ENCODE measurements around the gene DDX42.

DDX42 gene, protein sequence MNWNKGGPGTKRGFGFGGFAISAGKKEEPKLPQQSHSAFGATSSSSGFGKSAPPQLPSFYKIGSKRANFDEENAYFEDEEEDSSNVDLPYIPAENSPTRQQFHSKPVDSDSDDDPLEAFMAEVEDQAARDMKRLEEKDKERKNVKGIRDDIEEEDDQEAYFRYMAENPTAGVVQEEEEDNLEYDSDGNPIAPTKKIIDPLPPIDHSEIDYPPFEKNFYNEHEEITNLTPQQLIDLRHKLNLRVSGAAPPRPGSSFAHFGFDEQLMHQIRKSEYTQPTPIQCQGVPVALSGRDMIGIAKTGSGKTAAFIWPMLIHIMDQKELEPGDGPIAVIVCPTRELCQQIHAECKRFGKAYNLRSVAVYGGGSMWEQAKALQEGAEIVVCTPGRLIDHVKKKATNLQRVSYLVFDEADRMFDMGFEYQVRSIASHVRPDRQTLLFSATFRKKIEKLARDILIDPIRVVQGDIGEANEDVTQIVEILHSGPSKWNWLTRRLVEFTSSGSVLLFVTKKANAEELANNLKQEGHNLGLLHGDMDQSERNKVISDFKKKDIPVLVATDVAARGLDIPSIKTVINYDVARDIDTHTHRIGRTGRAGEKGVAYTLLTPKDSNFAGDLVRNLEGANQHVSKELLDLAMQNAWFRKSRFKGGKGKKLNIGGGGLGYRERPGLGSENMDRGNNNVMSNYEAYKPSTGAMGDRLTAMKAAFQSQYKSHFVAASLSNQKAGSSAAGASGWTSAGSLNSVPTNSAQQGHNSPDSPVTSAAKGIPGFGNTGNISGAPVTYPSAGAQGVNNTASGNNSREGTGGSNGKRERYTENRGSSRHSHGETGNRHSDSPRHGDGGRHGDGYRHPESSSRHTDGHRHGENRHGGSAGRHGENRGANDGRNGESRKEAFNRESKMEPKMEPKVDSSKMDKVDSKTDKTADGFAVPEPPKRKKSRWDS

DNA sequence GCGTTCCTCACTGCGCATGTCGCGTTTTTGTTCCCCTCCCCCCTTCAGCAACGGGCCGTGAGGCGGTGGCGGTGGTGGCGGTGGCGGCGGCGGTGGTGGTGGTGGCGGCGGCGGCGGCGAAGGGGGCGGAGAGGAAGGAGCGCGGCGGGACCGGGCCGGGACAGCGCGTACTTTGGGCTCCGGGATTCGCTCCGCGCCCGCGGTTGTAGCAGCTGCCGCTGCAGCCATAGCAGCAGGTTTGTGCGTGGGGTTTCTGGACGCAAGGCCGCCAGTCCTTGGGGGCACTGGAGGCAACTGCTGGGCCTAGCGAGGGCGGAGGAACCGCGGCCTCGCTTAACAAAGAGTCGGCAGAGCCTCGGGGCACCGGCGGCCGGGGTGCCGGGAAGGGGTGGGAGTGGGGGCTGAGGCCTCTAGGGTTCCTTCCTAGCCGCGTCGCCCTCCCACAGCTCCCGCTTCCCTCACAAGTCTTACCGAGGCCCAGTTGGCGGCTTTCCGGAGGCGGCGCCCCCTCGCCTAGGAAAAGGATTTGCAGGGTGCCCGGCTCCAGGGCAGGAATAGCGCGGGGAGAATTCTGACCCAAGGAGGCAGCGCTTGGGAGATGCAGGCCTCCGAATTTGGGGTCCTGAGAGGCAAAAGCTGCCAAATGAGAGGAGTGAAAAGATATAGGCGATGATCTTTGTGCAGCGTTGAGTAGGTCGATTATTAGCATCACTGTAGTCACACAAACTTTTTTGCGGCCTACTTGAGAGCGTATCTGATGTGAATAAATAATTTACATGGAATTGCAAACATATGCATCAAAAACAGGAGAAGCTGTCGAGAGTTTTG is at the start of gene DDX42:
TSS of gene DDX42 (plus strand) at position 30 of the 828 bp plus-strand sequence. CDS start 12,880 bp downstream, outside the sequence.
- no peak for DNase-seq

DNA sequence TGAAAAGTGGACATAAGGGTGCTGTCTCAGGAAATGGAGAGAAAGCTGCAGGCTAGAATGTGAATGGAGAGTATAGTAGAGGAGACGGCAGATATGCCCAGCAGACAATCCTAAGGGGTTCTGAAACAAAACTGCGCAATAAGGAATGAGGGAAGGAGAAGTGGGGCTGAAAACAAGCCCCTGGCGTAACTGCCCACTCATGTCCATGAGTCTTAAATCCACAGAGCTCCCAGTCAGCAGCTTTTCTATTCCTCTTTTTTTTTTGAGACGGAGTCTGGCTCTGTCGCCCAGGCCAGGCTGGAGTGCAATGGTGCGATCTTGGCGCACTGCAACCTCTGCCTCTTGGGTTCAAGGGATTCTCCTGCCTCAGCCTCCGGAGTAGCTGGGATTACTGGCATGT is 38.3 kb upstream of the DDX42 start:
- no peak for DNase-seq

DNA sequence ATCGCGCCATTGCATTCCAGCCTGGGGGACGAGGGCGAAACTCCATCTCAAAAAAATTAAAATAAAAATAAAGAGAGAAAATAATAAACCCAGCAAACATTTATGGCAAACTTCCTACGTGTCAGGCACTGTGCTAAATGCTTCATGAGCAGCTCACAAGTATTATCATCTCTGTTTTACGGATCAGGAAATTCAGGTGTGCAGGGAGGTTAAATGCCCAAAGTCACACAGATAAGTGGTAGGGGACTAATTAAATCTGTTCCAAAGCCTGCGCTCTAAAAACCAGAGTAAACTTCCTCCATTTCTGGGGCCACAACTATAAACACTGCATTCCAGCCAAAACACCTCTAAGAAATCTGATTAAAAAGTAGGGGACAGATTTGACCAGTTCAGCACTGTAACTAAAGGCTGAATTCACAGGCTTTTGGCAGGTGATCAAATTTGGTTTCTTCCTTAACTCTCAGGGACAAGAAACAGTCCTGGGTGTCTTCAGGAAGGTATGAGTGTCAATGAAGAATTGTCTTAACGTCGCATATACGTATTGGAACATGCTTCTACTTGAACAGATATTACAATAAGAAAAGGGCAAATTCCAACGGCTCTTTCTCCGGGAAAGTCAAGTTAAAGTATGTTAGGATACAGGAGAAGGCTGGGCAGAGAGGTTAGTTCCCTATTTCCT is 33.4 kb upstream of the DDX42 start:
- DNase-seq: no peak

DNA sequence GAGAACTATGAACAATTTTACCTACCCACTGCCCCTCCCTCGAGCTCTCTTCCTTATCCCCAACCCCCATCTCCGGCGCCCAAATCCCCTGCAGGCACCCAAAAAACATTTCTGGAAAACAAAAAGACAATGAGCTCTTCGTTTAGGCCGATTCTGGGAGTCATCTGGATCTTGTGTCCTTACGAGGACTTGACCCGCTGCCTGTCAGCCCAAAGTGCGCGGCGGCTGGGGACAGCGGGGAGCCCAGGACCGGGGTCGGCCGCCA is 32.9 kb upstream of the DDX42 start:
- no peak for DNase-seq

DNA sequence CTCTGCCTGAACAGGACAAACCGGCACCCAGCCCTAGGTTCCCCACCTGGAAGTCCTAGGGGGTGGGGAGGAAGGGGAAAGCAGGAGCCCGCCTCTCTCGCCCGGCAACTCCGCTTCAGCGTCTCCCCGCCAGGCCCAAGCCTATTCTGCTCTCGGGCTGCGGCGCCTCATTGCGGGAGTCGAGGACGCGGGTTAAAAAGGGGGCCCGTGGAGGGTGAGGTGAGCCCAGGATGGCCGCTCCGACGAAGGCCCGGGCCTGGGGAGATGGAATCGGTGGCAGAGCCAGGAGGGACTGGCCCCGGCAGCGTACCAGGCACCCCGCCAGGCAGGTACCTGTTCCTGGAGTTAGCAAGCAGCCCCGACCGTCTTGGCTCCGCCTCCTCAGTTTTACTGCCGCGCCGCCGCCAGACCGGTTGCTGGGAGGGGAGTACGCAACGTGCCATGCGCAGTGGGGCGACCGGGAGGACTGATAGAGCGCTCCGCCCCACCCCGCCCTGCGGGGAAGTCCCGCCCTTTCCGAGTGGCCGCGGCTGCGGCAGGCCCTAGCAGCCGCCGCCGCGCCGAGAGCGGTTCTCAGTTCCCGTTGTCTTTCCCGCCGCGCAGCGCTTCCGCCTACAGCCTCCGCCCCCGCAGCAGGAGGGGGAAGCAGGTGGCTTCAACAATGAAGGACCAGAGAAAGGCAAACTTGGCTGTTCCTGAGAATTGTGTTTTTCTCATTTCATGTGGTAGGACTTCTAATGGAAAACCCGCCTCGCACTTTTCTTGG is 32.4 kb upstream of the DDX42 start, which contains the start of gene STRADA:
TSS of gene STRADA (minus strand) at position 392 of the 766 bp plus-strand sequence. CDS start 13,430 bp downstream, outside the sequence.
- peak; percentile 99 for DNase-seq

DNA sequence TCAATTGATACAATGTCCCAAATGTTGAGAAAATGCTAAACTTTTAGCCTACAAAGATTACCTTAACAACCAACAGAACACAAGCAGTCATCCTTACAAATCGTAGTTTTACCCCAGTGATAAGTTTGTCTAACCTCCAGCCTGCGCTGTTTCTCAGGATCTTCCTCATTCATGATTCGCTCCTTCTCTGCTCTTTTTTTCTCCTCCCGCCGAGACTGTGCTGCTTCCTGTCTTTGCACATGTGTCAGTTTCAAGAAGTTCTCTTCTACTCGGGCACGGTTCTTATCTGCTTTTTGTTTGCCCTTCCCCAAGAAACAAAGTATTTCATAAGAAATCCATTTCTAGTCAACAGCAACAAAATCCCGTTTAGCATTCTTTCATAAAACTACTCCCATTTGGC is 22.2 kb upstream of the DDX42 start:
- DNase-seq: no peak

DNA sequence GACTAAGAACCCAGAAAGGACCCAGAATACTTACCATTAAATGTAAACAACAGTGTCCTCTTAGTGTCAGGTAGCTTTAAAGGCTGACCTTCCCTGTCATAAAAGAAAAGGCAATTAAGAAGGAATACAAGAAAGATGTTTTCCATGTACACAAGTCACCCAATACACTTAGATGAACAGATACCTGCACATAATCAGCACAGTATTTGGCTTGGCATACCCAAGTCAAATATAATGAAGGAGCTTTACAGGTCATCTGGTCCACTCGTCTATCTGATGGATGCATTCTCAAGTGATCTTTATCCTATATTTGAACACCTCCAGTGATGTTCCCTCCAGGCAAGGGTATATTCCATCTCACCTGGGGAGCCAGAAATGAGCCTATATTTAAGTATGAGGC is 21.3 kb upstream of the DDX42 start:
- DNase-seq: no peak

DNA sequence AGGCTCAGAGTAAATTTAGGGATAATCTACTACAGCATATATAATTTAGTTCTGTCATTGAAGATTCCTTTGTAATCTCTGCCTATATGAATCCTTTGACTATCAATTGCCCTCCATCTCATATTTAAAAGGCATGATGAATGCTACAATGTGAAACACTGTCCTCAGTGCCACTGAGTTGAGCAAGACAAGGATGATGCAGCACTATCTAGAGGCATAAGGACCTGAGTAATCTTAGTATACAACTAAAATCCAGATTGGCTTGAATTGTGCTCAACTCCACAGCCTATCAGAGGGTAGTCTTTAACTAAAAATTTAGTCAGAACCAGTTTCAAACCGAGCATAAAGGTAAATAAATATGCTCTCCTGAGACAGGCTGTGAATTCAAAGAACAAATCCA is 20.8 kb upstream of the DDX42 start:
- no peak for DNase-seq

DNA sequence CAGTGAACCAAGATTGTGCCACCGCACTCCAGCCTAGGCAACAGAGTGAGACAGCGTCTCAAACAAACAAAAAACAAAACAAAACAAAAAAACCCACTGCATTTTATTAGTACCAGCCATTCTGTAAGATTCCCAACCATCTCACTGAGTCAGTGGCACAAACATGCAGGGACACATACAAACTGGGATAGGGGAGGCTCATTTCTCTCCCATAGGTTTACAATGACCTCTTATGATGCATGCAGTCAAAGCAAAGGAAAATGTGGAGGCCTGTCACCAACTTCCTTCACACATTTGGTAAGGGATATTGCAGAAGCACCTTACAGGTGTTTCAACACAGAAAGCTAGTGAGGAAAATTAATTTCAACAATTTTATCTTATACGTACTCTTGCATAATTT is 19.9 kb upstream of the DDX42 start:
- DNase-seq: no peak

DNA sequence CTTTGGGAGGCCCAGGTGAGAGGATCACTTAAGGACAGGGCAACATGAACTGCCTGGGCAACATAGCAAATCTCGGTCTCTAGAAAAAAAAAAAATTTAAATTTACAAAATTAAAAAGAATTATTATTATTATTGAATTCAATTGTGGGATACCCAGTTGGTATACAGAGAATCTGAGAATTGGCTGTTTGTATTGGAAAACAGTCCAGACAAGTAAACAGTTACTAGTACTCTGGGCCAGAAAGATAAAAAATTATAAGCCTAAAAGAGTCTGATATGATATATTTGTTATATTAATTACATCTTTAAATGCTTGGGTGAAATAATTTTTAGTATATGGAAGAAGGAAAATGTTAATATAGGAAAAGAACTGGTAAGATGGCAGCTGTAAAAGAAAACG is 15.5 kb upstream of the DDX42 start:
- no peak for DNase-seq

DNA sequence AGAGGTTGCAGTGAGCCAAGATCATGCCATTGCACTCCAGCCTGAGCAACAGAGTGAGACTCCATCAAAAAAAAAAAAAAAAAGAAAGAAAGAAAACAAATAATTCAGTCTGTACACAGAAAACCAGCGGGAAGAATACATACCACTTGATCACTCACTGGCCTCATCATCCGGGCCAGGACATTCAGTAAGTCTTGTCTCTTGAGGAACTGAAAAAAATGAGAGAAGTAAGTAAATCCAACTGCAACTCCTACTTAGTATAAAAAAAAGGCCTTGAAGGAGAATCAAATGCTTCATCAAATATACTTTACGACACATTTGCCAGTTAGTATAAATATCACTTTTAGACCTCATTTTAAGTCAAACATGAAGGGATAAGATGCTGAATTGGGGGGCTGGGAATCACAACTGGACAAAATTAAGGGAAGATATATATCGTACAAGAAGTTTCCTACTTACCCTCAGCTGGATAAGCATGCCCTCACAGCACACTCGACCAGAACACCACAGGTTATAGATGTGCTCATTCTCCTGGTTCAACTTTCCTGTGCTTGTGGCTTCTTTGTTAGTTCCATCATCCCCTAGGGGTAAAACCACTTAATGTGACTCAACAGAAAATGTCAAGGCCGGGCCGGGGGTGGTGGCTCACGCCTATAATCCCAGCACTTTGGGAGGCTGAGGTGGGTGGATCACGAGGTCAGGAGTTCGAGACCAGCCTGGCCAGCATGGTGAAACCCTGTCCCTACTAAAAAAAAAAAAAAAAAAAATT is 13.0 kb upstream of the DDX42 start:
- DNase-seq: no peak

DNA sequence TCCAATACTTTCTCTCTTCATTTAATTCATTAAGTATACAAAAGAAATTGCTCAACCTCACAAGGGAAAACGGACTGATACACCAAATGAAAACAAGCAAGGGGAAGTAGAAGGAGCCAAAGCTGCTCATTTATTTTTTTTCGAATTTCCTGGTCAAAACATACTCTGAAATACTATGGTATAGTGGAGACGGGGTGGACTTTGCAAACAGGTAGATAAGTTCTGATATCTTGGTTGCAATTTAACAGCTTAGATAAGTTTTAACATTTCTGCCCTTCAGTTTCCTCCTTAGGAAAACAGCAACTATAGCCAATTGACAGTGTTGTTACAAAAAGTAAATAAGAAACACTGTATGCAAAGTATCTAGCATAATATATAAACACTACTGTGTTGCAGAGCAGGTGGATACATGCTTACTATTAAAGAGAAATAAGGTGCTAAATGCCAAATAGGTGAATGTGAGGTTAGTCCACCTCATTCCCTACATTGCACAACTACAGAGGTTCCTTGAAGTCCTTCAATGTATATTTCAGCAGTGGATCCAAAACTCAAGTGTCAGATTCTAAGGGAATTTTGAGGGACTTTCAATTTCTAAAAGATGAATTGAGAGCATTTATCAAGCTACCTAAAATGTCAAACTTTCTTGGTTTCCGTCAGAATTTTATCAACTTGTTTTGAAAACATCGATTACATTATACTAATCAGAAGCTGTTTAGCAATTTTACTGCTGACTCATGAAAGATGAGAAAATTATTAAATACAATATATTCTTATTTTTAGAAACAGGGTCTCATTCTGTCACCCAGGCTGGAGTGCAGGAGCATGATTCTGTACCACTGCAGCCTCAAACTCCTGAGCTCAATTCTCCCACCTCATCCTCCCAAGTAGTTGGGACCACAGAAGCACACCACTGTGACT is 11.6 kb upstream of the DDX42 start:
- no peak for DNase-seq

DNA sequence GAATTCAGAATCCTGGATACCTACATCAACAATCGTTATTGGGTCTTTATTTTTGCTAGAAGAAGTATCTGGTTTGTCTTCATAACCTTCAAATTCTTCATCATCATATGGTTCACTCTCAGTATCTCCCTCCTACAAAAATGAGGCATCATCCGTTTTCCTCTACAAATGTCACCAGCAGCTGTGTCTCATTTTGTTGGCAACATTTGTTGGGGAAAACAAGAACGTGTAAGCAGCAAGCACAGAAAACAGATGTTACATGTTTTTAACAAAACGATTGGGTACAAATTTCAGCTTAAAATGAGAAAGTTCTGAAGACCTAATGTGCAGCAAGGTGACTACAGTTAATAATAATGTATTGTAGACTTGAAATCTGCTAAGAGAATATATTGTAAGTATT is 9.3 kb upstream of the DDX42 start:
- DNase-seq: no peak

DNA sequence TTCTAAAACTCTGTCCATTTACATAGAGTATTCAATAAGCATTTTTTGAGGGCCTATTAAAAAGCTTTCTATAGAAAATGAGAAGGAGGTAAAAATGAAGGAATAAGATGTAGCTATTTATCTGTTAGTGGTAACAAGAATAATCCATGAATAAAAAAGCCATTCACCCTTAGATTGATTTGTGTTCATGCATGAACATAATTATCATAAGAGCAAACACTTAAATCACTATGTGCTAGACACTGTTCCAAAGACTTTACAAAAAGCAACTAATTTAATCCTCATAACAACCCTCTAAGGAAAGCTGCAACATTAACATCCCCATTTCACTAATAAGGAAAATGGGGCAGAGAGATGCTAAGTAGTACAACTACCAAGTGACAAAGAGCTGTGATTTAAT is 7.2 kb upstream of the DDX42 start:
- no peak for DNase-seq

DNA sequence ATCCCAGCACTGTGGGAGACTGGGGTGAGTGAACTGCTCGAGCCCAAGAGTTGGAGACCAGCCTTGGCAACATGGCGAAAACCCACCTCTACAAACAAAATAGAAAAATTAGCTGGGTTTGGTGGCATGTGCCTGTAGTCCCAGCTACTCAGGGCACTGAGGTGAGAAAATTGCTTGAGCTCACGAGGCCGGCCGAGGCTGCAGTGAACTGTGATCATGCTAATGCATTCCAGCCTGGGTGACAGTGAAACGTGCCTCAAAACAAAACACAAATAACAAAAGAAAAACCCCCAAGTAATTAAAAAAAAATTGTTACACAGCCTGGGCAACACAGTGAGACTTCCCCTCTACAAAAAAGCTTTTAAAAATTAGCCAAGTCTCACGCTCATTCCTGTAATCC is 5.5 kb upstream of the DDX42 start:
- DNase-seq: no peak

DNA sequence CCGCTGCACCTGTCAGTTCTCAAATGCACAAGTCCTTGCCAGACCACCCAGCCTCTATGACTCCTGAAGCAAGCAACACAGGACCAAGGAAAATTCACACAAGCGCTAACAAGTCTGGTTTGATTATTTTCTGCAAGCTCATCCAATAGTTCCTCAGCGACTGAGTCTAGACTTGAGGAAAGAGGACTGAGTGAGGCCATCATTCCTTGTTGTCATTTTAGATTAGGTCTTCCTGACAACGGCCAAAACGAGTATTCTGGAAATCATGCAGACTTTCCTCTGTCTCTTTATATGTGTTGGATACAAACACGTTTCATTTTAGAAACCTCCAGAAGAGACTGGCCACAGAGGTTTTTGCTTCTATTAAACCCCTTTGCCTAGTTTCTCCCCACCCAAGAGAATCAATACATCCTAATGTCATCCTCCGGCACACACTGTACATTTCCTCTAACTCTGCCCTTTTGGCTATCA is 1.1 kb upstream of the DDX42 start:
- no peak for DNase-seq

DNA sequence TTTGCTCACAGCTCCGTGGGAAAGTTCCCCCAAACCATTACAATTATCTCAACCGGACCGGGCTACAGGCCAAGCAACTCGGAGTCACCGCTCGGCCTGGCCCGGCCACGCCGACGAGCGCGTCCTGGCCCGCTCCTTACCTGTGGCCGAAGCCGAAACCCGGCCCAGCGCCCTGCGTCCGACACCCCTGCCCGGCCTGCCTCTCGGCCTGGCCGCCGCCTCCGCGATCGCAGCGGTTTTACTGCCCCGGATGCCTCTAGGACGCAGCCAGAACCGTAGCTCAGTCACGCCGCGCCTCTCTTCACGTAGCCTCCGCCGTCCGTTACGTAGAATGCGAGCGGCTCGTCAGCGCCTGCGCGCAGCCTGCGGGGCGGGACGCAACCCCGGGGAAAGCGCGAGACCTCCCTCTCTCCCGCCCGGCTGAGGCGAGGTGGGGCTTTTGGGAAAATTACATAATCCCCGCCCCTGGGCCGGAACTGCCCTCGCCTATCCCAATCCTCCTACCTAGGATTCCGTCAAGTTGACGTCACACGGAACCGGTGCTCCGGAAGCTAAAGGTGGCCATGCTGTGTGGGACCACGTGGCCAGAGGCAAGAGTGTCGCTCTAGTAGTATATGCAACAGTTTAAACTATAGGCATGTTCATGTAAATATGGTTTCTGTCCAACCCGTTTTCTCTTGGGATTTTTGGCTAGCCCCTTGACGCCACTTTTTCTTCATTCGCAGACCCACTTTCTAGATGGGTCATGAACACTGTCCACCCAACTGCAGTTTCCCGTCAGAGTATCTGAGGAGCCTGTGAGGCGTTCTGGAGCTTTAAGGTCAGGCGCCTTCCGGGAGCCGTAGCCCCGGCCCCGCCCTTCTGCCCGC is 464 bp upstream of the DDX42 start, which contains the start of gene CCDC47:
TSS of gene CCDC47 (minus strand) at position 326 of the 869 bp plus-strand sequence. CDS start 7,422 bp downstream, outside the sequence.
- DNase-seq: peak; percentile 97

DNA sequence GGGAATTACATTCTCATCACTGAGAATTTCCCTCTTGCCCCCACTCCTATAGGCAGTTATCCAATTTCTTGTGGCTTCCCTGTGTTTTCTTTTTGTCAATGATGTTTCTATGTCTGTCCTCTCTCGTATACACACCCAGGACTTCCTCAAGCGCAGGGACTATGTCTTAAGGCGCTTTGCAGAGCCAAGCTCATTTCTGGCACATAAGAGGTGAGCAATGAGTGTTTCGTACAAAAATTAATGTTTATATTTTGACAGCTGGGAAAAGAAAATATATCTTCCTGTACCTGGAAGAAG is 947 bp downstream of the DDX42 start:
- no peak for DNase-seq

DNA sequence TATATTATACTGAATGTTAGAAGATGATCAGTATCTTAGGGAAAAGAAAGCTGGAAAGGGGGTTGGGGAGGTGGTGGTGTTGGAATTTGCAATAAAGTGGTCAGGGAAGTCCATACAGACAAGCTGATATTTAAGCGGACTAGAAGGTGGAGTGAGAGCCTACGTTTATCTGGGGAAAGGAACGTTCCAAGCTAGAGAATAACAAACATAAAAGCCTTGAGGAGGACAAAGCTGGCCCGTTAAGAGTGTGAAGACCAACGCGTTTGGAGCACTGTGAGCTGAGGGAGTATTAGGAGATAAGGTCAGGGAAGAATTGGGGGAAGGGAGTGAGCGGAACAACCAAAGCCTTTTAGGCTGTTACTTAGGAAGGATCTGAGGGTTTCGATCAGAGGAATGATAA is 1.4 kb downstream of the DDX42 start:
- no peak for DNase-seq

Measured in activated gamma-delta T cell treated with Interleukin-2 at 50 U/mL for 16 hours (primary cell).